Trophoblast cell (in vitro differentiated cells and primary cell): Measurements from ENCODE around the gene ATP8A1. TPM values are rescaled to one million over a fixed set of nuclear protein-coding genes. Genes with fewer than 3 reads are reported as not detected.

ENCODE experiments used
- DNase-seq, 2 donors: peaks; one replicate each; pipeline ENCODE4 v3.0.0-alpha.2; 2016
- H2AFZ ChIP-seq: 2 replicates; pipeline ENCODE4 v1.6.1; 2013; ENCODE audit warnings: low read length, moderate library complexity, mild to moderate bottlenecking; ENCODE audit not compliant: insufficient read depth, poor library complexity
- H2AK5ac ChIP-seq: 2 replicates; pipeline ENCODE4 v1.6.1; 2013; ENCODE audit warnings: mild to moderate bottlenecking, low read length
- H2BK120ac ChIP-seq: 2 replicates; pipeline ENCODE4 v1.6.1; 2013; ENCODE audit warnings: low read length, mild to moderate bottlenecking, moderate library complexity; ENCODE audit not compliant: insufficient read depth, poor library complexity
- H2BK12ac ChIP-seq: 2 replicates; pipeline ENCODE4 v1.6.1; 2013; ENCODE audit warnings: mild to moderate bottlenecking, low read length, moderate library complexity
- H2BK5ac ChIP-seq: 2 replicates; pipeline ENCODE4 v1.6.1; 2013; ENCODE audit warnings: low read length, low read depth, moderate library complexity, mild to moderate bottlenecking; ENCODE audit not compliant: poor library complexity
- H3K14ac ChIP-seq: 2 replicates; pipeline ENCODE4 v1.6.1; 2013; ENCODE audit warnings: mild to moderate bottlenecking, low read length
- H3K18ac ChIP-seq: 2 replicates; pipeline ENCODE4 v1.6.1; 2013; ENCODE audit warnings: mild to moderate bottlenecking, low read length
- H3K23ac ChIP-seq: 2 replicates; pipeline ENCODE4 v1.6.1; 2013; ENCODE audit warnings: low read length
- H3K27ac ChIP-seq: 2 replicates; pipeline ENCODE4 v1.5.1; 2013; ENCODE audit warnings: low read depth, mild to moderate bottlenecking, inconsistent platforms, low read length, moderate library complexity
- H3K27me3 ChIP-seq: 2 replicates; pipeline ENCODE4 v1.6.1; 2013; ENCODE audit warnings: inconsistent platforms, mild to moderate bottlenecking, low read length, moderate library complexity; ENCODE audit not compliant: insufficient read depth
- H3K36me3 ChIP-seq, 2 experiments: 1 replicate in 1 of 2; 2 replicates in 1 of 2; pipeline ENCODE4 v1.6.1; 2013; ENCODE audit warnings: low read length in 2 of 2, mild to moderate bottlenecking in 2 of 2, moderate library complexity in 1 of 2; ENCODE audit not compliant: insufficient read depth in 2 of 2, control insufficient read depth in 1 of 2
- H3K4ac ChIP-seq: 2 replicates; pipeline ENCODE4 v1.6.1; 2013; ENCODE audit warnings: low read depth, mild to moderate bottlenecking, low read length, moderate library complexity
- H3K4me1 ChIP-seq, 2 experiments: 1 replicate in 1 of 2; 2 replicates in 1 of 2; pipeline ENCODE4 v1.6.1; 2013; ENCODE audit warnings: low read length in 2 of 2, mild to moderate bottlenecking in 2 of 2, moderate library complexity in 1 of 2; ENCODE audit not compliant: insufficient read depth in 2 of 2, control insufficient read depth in 1 of 2
- H3K4me2 ChIP-seq: 2 replicates; pipeline ENCODE4 v1.6.1; 2013; ENCODE audit warnings: inconsistent platforms, mild to moderate bottlenecking, low read length, moderate library complexity
- H3K4me3 ChIP-seq: 2 replicates; pipeline ENCODE4 v1.5.1; 2013; ENCODE audit warnings: mild to moderate bottlenecking, low read depth, low read length, inconsistent platforms
- H3K79me1 ChIP-seq: one replicate; pipeline ENCODE4 v1.6.1; 2013; ENCODE audit warnings: low read length
- H3K79me2 ChIP-seq: 2 replicates; pipeline ENCODE4 v1.6.1; 2013; ENCODE audit warnings: low read length, mild to moderate bottlenecking; ENCODE audit not compliant: control insufficient read depth, insufficient read depth, poor library complexity
- H3K9ac ChIP-seq: 2 replicates; pipeline ENCODE4 v1.6.1; 2013; ENCODE audit warnings: mild to moderate bottlenecking, low read length
- H3K9me3 ChIP-seq: 2 replicates; pipeline ENCODE4 v1.6.1; 2013; ENCODE audit warnings: low read depth, mild to moderate bottlenecking, control low read depth, inconsistent platforms, low read length; ENCODE audit not compliant: insufficient read depth
- H4K12ac ChIP-seq: 2 replicates; pipeline ENCODE4 v1.6.1; 2013; ENCODE audit warnings: low read depth, mild to moderate bottlenecking, low read length, moderate library complexity
- H4K8ac ChIP-seq: 2 replicates; pipeline ENCODE4 v1.6.1; 2013; ENCODE audit warnings: low read depth, mild to moderate bottlenecking, low read length, moderate library complexity
- H4K91ac ChIP-seq: one replicate; pipeline ENCODE4 v1.6.1; 2013; ENCODE audit warnings: low read depth, mild to moderate bottlenecking, low read length, moderate library complexity
- WGBS: extraction: QIAGEN DNeasy Blood & Tissue Kit; methylation state at CpG from one replicate; pipeline ENCODE4 v1.1.7; 2013; ENCODE audit warnings: missing lambda C conversion rate; ENCODE audit not compliant: insufficient read length, insufficient coverage; ENCODE audit errors: extremely low coverage; 5-methylcytosine and 5-hydroxymethylcytosine counted together
- polyA plus RNA-seq: library from polyadenylated mRNA; stranded (reverse); fragments of 200-250 nt; gene quantifications from 2 replicates; pipeline ENCODE4 v1.2.3, GENCODE V29; 2013

The ATP8A1 gene
- polyA plus RNA-seq, result 0.44 and 0.68 TPM in 2 replicates

DNA sequence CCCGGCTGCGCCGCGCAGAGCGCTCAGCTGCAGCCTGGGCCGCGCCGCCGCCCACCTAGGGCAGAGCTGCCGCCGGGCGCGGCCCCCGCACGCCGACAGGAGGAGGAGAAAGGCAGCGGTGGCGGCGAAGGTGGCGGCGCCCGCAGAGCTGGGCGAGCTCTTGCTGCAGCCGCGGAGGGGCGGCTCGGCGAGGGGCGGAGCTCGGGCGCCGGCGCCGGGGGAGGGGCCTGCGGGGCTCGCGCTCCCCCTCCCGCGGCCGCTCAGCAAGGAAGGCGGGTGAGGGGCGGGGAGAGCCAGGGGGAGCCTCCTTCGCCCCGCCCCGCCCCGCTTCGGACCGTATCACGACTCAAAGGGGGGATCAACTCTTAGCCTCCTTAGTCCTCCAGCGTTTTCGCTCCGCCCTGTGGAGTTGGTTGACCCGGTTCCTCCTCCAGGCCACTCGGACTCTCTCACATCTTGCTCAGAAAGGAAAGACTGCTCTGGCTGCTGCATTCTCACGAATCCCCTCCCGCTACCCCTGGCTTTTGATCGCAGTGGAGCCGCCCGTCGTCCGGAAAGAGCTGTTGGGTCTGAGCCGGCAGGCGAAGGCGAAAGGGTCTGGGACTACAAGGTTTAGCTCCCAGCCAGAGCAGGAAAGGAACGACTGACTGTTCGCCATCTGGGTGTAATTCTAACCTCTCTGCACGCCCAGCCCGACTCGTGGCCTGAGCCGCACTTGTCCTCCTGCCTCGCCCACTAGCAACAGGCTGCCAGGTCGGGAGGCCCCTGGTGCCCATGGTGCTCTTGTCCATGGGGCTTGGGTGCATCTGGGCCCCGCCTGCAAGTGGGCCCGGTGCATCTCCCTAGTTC, at the start of gene ATP8A1:
Gene ATP8A1 (minus strand): TSS at position 162 of the 849 bp plus-strand sequence. CDS start 232 bp downstream, outside the sequence.
- H4K12ac ChIP-seq, result peak within 1 kb of the TSS; percentile 1
- peak within 1 kb of the TSS; percentile 87 for H2BK120ac ChIP-seq
- peaks cover 5% of the 10 kb centered on the region for H3K79me1 ChIP-seq
- H3K9me3 ChIP-seq, result no peaks in the 10 kb centered on the region
- H3K27ac ChIP-seq, result peak within 1 kb of the TSS; percentile 90
- H4K91ac ChIP-seq, result peak within 1 kb of the TSS; percentile 69
- peak within 1 kb of the TSS; percentile 57 for H3K4ac ChIP-seq
- H2BK5ac ChIP-seq, result peak within 1 kb of the TSS; percentile 85
- peaks cover 2% of the 10 kb centered on the region for H3K79me2 ChIP-seq
- peak within 1 kb of the TSS; percentile 67 for H2BK12ac ChIP-seq
- H3K4me1 ChIP-seq, result peaks cover 2 to 3% of the 10 kb centered on the region in 2 experiments
- H3K18ac ChIP-seq, result peak within 1 kb of the TSS; percentile 89
- H3K23ac ChIP-seq, result no peak within 1 kb of the TSS
- H3K4me2 ChIP-seq, result peak within 1 kb of the TSS; percentile 100
- H3K14ac ChIP-seq, result peak within 1 kb of the TSS; percentile 74
- no peak within 1 kb of the TSS for H2AK5ac ChIP-seq
- peak within 1 kb of the TSS; percentile 97 for H3K9ac ChIP-seq
- no peaks in the 10 kb centered on the region for H3K27me3 ChIP-seq
- peak within 1 kb of the TSS; percentile 99 for H4K8ac ChIP-seq
- no peaks in the 10 kb centered on the region for H3K36me3 ChIP-seq
- H3K4me3 ChIP-seq, result peak within 1 kb of the TSS; percentile 84
- peak within 1 kb of the TSS; percentile 82 for H2AFZ ChIP-seq
- no CpG with 5 or more reads among the region's 74 CpGs for WGBS
- peak; percentile 85 to 92 for DNase-seq

DNA sequence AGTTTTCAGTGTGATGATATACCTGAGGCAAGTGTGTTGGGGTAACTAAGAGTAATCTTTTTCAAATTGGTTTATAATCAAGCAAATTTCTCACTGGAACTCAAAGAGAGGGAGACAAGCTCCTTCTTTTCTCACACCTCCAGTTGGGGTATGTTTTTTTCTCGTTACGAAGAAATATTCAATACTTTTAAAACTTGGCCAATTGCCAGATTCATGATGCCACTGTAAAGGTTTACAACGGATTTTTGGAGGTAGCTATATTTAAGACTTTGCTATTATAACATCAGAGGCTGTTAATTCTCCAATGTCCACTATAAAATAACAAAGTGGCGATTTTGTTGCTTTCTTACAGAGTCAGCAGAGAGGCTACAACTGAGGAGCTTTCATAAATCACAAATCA, 49.2 kb upstream of the ATP8A1 start:
- no peak overlapping the region for H4K12ac ChIP-seq
- no peak overlapping the region for H4K91ac ChIP-seq
- no peak overlapping the region for H3K23ac ChIP-seq
- WGBS, result no CpG with 5 or more reads among the region's 4 CpGs
- no peak overlapping the region for H3K14ac ChIP-seq
- no peak overlapping the region for H3K4me2 ChIP-seq
- H2AFZ ChIP-seq, result no peak overlapping the region
- no peak overlapping the region for H2AK5ac ChIP-seq
- H3K79me1 ChIP-seq, result no peaks in the 10 kb centered on the region
- no peak overlapping the region for H2BK120ac ChIP-seq
- H3K27ac ChIP-seq, result no peak overlapping the region
- H3K4me1 ChIP-seq, result no peaks in the 10 kb centered on the region
- DNase-seq, result no peak
- no peak overlapping the region for H3K4ac ChIP-seq
- H3K18ac ChIP-seq, result no peak overlapping the region
- H3K27me3 ChIP-seq, result no peaks in the 10 kb centered on the region
- H3K4me3 ChIP-seq, result no peak overlapping the region
- peaks cover 2% of the 10 kb centered on the region for H3K9me3 ChIP-seq
- no peak overlapping the region for H2BK5ac ChIP-seq
- H2BK12ac ChIP-seq, result no peak overlapping the region
- H3K9ac ChIP-seq, result no peak overlapping the region
- no peaks in the 10 kb centered on the region for H3K79me2 ChIP-seq
- H4K8ac ChIP-seq, result no peak overlapping the region
- H3K36me3 ChIP-seq, result no peaks in the 10 kb centered on the region

DNA sequence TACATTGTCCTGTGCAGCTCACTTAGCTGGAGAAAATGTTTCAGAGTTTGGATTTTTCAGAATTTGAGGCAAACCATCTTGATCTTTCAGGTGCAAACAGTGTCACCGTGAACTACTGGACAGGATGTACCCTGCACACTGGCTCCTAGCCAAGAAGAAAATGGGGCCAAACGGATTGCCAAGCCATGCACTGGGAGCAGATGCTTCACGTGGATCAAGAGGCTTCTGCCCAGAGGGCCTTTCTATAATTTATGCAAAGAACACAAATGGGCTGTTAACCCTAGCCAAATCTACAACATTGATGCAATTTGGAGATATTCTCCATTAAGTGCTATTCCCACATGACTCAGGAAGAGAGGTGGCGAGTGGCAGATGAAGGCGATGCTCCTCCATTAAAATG, 46.9 kb upstream of the ATP8A1 start:
- no peak overlapping the region for H3K9ac ChIP-seq
- H3K4me2 ChIP-seq, result no peak overlapping the region
- no peak overlapping the region for H3K14ac ChIP-seq
- no peak overlapping the region for H3K4me3 ChIP-seq
- no peak overlapping the region for H3K23ac ChIP-seq
- H3K9me3 ChIP-seq, result peaks cover 2% of the 10 kb centered on the region
- H3K4ac ChIP-seq, result no peak overlapping the region
- no peaks in the 10 kb centered on the region for H3K79me2 ChIP-seq
- H3K36me3 ChIP-seq, result no peaks in the 10 kb centered on the region
- no peaks in the 10 kb centered on the region for H3K79me1 ChIP-seq
- no peak overlapping the region for H2BK5ac ChIP-seq
- no peak overlapping the region for H2AK5ac ChIP-seq
- H3K4me1 ChIP-seq, result no peaks in the 10 kb centered on the region
- no peak overlapping the region for H3K18ac ChIP-seq
- H4K91ac ChIP-seq, result no peak overlapping the region
- H2BK12ac ChIP-seq, result no peak overlapping the region
- no CpG with 5 or more reads among the region's 5 CpGs for WGBS
- DNase-seq, result no peak
- no peak overlapping the region for H2BK120ac ChIP-seq
- no peak overlapping the region for H4K12ac ChIP-seq
- no peak overlapping the region for H4K8ac ChIP-seq
- H3K27me3 ChIP-seq, result no peaks in the 10 kb centered on the region
- H3K27ac ChIP-seq, result no peak overlapping the region
- no peak overlapping the region for H2AFZ ChIP-seq

DNA sequence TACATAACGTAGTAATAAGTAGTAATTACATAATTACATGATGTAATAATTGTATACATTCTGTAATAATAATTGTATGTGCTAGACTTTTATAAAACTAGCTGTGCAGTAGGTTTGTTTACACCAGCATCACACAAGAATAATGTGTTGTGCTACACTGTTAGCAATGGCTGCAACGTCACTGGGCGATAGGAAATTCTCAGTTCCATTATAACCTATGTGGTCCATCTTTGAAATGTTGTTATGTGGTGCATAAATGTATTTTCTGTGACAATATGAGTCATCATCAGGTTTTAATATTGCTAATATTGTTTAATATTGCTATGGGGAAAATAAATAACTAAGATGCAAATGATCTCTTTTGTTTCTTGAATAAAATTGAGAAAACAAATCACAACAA, 46.0 kb upstream of the ATP8A1 start:
- no peak for DNase-seq
- Histone ChIP-seq H3K18ac (no peak overlapping the region), H3K27me3 (no peaks in the 10 kb centered on the region), H3K4me1 (no peaks in the 10 kb centered on the region), H4K91ac (no peak overlapping the region), H3K36me3 (no peaks in the 10 kb centered on the region), H3K4me2 (no peak overlapping the region), H3K27ac (no peak overlapping the region), H3K9me3 (peaks cover 2% of the 10 kb centered on the region), H3K14ac (no peak overlapping the region), H3K79me2 (no peaks in the 10 kb centered on the region), H2BK12ac (no peak overlapping the region), H2BK120ac (no peak overlapping the region), H3K4ac (no peak overlapping the region), H2AFZ (no peak overlapping the region), H3K79me1 (no peaks in the 10 kb centered on the region), H2AK5ac (no peak overlapping the region), H4K8ac (no peak overlapping the region), H4K12ac (no peak overlapping the region), H2BK5ac (no peak overlapping the region), H3K9ac (no peak overlapping the region), H3K4me3 (no peak overlapping the region), H3K23ac (no peak overlapping the region)
- WGBS, result no CpG with 5 or more reads among the region's 3 CpGs
